ENCODE results near the gene HYAL3.

- no peak for TF ChIP-seq GATA3 (IDR thresholded peaks at IDR 0.05; ENCODE audit: low read depth, low read length)
- no peak for TF ChIP-seq GATA2 (IDR thresholded peaks at IDR 0.05; ENCODE audit: low read depth, low read length)
Measured at GRCh38 chr3:50345586-50346234, 46.5 kb upstream of the HYAL3 start, which contains the start of gene ZMYND10.

Data from SH-SY5Y (cell line).